GM18498 (cell line): Measurements from ENCODE around the gene NT5C1A.

ENCODE experiments used
- ATAC-seq: cut with Tn5 transposase; IDR thresholded peaks from one replicate; pipeline ENCODE4 v1.9.1; 2021; ENCODE audit warnings: mild to moderate bottlenecking, moderate library complexity; ENCODE audit not compliant: unreplicated experiment

Gene NT5C1A

DNA sequence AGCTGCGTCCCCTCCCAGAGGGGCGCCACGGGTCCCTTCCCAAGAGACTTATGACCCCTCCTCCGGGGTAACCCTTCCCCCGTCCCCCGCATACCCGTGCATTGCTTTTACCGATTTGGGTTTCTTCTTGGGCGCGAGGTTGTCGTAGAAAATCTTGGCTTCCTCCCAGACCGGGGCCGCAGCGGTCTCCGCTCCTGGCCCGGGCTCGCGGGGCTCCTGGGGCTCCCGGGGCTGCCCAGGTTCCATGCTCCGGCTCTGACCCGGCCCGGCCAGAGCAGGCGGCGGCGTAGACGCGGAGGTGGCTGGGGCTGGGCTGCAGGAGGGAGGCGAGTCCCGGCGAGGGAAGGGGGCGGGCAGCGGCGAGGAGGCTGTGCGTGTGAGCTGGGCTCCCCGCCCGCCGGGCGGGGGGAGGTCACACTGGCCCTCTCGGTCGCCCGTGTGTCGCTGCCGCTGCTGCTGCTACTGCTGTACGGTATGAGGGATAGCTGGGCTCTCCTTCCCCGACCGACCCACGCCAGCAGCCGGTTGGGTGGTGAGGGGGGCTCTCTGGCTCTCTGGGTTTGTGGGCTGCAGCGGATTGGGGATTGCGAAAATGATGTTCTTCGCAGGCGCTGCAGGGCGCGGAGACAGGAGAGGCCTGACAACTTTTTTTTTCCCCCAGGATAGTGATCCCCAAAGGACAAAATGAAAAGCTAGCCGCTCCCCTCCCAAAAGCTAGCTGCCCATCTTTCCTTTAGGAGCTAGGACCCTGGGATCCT, at the start of gene NT5C1A:
Gene NT5C1A, minus strand, starts transcription at position 315 of the 758 bp plus-strand sequence. Its CDS starts 69 bp downstream, at position 246.
- ATAC-seq: no peak

DNA sequence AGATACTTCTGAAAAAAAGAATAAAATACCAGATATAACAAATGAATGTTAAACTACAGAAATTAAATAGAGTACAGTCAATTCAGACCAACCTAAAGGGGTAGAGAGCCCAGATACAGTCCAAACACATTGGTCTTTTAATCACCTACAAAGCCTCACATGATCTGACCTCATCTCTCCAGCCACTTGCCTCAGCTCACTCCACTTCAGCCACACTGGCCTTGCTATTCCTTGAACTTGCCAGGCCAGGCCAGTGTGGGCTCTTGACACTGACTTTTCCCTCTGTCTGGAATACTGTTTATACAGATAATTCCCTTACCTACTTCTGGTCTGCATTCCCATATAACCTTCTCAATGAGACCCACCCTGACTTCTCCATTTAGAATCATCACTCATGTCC, 49.8 kb upstream of the NT5C1A start:
- no peak for ATAC-seq

DNA sequence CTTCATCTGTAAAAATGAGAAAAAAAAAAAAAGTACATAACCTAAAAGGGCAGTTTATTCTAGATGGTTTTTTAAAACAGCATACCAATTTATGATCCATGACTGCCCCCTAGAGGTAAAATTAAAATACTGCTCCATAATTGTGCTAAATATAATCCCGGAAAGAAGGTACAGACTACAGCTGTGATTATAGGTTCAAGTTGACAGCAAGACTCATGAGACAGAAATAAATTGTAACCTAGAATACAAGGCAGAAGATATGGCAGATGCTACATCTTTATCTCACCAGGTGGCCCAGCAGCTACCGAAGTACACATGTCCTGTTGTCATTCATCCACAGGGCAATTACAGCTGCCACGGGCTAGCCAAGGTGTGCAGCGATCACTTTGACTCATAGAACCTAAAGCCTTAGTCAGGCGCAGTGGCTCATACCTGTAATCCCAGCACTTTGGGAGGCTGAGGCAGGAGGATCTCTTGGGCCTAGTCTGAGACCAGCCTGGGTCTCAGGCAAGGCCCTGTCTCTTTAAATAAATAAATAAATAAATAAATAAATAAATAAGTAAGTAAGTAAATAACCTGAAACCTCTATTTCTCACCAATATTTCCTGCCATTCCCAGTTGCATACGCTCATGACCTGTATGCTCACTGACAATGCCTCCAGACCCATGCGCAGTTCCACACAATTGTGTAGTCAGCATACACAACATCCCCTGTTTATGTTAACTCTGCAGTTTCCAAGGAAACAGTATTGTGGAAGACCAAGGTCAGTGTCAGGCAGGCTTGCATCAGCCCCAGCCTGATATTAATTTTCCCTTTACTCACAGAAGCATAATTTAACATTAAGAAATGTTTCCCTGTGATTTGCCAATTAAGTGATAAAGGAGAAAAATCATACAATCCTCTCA, 48.4 kb upstream of the NT5C1A start:
- no peak for ATAC-seq

DNA sequence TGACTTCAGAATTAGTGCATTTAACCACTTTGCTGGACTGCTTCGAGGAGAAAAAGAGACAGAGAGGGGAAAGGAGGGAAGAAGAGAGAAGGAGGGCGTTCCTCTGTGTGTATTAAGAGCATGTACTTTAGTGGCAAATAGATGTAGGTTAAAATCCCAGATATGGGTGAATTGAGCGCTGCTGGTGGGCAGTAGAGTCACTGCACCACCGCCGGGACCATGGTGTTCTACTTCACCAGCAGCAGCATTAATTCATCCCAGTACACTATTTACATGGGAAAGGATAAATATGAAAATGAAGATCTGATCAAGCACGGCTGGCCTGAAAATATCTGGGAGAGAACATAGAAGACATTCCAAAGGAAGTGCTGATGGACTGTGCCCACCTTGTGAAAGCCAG, 45.9 kb upstream of the NT5C1A start:
- ATAC-seq: no peak

DNA sequence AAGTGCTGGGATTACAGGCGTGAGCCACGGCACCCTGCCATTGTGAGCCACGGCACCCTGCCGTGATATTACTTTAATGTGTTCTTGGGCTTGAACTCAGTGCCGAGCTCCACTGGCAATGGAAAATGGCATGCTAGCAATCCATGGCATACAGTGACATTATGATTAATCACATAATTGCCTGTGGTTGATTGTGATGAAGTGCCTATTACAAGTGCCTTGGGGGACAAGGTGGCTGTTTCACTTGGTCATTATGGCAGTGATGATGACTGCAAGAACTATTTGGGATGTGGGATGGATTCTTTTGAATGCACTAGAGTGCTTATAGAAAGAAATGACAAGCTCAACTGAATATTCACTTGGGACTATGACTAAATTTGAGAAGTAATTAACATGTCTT, 41.6 kb upstream of the NT5C1A start:
- ATAC-seq: no peak

DNA sequence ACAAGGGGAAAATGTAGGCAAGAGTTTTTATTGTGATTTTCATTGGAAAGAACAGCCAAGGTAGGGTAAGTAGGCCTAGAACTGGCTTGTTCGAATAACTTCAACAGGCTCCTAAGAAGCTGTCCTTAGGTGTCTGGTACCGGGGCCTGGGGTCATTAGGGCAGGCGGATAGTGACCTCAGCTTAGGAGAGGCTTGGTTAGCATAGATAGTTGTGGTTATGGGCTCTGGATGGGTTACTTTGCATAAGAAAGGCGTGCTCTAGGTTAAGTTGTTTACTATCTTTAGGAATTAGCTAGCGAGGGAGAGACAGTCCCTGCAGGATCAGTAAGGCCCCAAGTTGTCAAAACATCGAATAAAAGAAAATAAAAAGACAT, 40.0 kb upstream of the NT5C1A start:
- no peak for ATAC-seq

DNA sequence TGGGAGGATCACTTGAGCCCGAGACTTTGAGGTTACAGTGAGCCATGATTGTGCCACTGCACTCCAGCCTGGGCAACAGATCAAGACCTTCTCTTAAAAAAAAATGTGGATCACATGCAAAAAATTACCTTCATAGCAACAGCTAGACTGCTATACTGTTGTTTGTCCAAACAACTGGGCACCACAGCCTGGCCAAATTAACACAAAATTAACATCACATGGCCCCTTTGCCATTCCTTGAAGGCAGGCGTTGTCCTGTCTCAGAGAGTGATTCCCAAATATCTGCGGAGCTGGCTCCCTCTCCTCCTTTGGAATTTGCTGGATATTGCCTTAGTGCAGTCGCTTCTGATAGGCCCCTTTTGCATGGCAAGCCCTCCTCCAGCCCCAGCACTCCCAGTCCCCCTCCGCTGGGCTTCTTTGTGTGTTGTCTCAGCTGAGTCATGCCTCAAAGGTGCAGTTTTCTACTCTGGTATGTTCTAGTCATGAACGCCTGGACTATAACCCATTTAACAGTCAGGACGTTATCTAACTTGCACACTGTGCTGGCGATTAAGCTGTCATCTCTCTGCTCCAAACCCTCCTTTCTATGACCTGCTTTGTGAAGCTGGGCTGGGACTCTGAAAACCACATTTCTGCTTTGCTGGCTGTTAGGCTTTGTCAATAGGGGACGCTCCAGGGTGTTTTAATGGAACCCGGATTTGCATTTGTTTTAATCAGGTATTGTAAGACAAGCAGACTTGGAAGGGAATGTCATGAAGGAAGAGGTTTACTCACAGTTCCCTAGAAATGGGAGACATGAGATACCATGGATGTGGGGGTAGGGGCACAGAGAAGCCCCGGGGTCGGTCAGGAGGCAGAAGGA, 39.4 kb upstream of the NT5C1A start:
- ATAC-seq: no peak

DNA sequence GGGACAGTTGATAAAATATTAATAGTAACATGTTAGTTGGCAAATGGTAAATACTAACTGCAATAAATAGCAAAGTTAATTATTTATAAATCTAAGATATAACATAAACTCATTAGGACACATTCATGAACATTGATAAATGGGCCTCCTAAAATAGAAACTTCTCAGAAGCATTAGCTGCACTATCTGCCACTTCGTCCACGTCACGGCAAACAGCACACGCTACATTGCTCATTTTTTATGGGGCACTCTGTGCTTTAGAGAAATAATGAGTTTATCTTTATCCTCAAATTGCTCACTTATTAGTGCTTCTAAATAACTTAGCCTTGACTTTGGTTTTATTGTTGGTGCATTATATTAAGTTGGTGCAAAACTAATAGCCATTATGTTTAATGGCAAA, 35.6 kb upstream of the NT5C1A start:
- ATAC-seq: no peak

DNA sequence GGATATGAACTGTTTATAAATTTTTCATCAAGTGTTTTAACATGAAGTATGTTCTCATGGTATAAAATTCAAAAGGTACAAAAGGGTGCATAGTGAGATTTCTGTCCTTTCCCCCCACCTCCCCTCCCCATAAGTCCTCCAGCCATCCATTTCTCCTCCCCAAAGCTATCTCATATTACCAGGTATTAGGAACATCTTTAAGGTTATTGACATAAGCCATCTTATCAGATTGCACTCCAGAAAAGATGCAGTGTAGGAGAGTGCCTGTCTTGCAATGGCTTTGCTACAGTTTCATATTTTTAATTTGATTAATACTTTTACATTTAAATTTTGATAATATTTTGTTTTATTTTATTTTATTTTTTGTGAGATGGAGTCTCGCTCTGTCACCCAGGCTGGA, 32.9 kb upstream of the NT5C1A start:
- no peak for ATAC-seq

DNA sequence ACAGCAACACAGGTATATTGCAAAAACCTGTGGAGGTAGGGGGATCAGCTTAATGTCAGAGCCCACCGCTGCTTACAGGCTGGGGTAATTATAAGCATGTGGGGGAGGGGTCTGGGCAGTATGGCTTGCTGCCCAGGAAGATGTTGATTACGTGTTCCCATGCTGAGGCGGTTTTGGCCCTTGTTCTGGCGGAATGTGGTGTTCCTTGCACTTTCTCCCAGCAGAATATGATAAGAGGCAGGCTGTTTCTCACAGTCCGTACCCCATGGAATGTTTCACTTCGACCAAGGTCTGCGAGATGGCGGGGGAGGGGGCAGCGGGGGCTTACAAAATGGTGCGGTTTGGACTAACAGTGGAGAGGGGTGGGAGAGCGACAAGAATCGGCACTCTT, 29.1 kb upstream of the NT5C1A start:
- no peak for ATAC-seq

DNA sequence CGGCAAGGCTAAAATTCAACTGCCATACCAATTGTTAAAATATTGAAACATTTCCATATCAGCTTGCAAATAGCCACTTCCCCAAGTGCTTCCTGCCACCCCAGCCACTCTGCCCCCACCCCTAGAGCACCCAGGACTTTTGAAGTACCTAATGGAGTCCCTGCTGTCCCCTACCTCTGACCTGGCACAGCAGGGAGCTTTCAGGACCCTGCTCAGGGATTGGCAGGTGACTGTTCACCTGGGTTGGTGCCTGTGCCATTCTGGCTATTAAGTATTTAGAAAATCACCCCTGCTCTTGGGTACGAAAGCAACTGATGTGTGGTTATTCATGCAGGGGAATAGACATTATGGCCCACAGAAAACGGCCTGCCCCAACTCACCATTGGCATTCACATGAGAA, 28.4 kb upstream of the NT5C1A start:
- ATAC-seq: no peak

DNA sequence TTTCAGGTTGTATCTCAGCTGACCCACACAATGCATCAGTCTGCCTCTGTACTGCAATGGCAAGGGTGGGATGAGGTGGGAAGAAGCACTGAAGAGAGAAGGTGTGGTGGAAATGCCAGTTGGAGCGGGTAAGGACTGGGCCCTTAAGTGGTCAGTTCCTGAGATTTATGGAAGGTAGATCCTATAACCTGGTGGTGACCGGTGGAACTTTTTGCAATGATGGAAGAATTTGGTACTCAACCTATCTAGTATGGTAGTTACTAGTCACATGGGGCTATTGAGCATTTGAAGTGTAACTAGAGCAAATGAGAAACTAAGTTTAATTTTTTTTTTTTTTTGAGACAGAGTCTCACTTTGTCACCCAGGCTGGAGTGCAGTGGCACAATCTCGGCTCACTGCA, 27.5 kb upstream of the NT5C1A start:
- ATAC-seq: no peak

DNA sequence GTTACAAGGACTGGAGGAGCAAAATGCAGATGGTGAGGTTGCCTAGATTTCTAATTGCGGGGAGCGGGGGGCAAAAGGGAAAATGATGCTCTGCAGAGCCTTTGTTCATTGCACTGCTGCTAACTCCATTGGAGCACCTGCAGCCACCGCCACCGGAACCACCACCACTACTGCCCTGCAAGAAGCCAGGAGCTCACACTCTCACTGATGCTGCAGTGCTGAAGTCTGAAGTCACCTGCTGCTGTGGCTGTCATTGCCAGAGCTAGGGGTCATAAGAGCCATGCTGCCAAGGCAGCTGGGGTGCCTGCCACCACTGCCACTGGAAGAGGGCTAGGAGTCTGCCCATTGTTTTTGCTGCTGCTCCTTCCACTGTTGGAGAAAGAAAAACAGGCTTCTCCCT, 26.7 kb upstream of the NT5C1A start:
- ATAC-seq: no peak

DNA sequence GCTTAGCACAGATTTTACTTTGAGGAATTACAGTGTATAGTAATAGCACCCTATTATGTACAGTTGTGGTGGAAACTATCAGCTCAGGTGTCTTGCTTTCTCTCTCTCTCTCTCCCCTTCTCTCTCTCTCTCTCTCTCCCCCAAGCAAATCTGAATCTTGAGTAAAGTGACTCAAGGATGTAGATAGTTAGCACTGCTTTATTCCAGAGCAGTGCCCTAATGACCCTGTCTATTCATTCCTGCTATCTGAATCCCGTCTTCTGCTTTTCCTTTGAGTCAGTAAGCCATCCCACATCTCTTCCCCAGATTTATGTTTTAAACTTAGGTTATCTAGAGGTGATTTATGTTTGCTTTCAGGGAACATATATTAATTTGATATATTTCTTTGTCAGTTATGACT, 24.5 kb upstream of the NT5C1A start:
- no peak for ATAC-seq

DNA sequence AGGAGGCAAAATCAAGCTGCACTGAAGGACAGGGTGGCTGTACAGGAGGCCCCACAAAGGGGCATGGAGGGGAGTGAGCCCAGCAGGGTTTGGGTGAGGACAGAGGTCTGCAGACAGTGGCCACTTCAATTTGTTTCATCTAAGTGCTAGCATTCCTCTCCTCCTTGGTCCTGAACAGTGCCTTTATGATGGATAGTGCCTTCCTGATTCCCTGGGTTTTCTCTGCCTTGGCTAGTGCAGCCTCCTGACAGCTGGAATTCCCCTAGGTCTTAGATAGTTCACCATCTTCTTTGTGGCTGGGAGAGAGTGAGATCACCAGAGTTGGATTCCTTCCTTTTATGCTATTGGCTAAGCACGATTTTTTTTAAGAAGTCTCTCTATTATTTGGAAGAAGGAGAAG, 23.1 kb upstream of the NT5C1A start:
- ATAC-seq: no peak

DNA sequence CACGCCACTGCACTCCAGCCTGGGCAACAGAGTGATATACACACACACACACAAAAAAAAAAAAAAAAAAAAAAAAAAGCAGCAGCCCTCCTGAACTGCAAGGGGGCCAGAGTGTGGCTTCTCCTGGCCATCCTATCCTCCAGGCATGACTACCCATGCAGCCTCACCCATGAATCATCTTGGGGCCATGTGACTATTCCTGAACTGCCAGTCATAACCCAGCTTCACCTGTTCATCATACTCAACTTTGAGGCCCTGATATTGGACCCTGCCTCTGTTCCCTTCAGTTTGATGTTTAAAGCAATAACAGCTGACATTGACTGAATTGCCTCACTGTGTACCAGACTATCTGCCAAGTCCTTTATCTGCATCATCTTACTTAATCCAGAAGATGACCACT, 22.1 kb upstream of the NT5C1A start:
- no peak for ATAC-seq

DNA sequence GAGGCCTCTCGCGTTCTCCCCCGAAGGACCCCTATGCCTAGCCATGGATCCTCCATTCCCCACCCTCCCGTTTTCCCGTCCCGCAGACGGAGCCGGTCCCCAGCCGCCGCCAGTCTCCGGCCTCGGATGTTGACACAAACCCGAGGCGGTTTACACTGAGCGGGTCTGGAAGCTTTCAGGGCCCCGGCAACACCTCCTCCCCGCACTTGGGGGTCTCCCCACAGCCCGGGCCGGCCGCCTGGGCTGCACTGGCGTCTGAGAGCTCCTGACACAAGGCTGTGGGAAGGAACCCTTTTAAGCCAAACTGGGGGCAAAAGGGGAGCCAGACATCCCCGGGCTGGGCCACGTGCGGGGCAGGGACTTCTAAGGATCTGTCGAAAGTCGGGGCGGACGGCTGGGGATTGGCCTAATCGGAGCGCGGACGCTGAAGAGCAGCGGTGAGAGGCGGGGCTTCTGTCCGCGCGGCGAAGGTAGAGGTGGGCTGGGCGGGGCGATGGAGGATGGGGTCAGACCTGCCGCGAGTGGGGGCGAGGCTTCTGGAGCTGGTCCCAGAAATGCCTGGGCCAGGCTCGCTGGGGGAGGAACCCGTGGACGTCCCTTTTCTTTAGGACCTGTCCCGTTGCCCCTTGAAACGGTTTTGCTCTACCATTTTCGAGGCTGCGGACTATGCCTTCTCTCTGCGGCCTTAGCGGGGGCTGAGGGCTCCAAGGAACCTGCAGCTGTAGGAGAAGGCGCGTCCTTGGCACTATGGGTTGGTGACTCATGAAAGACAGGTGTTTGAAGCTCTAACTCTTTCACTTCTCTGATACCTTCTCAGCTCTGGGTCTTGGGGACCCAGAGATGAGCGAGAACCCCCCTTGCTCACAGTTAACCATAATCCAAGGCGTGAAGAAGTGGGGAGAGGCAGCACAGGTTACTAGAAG, 20.5 kb upstream of the NT5C1A start:
- no peak for ATAC-seq

DNA sequence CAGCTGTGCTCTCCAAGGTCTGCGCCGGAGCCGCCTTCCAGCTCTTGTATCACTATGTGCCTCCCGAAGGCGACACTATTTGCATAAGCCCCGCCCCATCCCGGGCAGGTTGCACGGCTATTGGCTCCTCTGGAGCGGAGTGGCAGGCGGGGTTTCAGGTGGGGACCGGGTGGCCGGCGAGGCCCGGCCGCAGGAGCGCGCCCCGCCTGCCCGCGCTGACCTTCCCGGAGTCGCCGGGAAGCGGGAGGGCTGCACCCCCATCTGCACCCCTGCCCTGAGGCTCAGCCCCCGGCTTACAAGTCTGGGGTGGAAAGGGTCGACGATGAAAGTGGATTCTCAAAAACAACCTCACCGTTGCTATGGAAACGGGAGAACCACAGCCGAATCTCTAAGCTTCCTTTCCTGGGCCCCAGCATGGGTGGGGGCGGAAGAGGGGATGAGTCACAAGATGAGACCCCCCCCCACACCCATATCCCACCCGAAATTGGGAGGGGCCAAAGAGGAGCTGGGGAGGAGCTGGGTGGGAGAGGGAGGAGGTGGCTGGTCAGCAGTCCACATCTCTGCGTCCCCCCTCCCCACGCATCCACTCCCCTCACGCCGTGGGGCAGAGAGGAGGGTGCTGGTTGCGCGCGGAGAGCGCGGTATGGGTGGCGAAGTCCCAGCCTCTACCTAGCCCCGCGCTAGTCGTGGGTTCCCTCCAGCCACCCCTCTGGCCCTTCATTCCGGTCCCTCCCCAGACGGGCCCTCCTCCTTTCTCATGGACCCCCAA, 19.7 kb upstream of the NT5C1A start, which contains the start of gene HPCAL4:
Gene HPCAL4, minus strand, starts transcription at position 51 of the 769 bp plus-strand sequence. CDS start 6,830 bp downstream, outside the sequence.
- peak; percentile 91 for ATAC-seq

DNA sequence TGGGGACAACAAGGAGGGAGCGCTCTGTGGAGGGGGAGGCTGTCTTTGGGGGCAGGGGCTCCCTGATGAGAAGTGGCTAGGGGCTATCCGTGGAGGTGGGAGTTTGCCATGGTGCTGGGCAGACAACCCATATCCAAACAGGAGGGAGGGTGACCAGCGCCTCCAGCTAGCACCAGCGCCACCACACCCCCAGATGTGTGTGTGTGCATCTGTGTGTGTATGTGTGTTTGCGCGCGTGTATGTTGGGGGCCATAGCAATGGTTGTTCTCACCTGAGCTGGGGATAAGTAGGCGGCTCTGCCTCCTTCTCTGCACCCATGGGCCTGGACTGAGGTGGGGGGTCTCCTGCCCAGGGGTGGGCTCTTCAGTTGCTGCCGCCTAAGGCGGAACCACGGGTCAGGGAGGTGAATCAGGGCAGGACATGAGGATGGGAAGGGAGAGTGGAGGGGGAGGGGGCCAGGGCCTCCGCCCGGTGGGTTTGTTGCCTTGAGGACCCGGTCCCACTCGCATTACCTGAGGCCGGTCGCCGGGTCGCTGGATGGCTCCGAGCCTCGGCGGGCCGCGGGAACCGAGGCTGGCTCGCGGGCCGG, 19.0 kb upstream of the NT5C1A start:
- no peak for ATAC-seq
